IMR-90 (cell line): ENCODE measurements around the gene CAMTA1. TPM values are rescaled to one million over a fixed set of nuclear protein-coding genes. Genes with fewer than 3 reads are reported as not detected.

Experiments
- ATAC-seq: fragments of 200-7000 bp; cut with Tn5 transposase; 2 replicates; pipeline ENCODE4 v1.9.1; 2020; ENCODE audit warnings: low read depth, mild to moderate bottlenecking, moderate library complexity
- BruUV-seq: library from RNA; stranded (reverse); fragments of 400-500 nt; replicated peaks from 2 replicates; lab custom pipeline; 2021; lab: Mats Ljungman, UMichigan
- CTCF ChIA-PET: fragments of 300-600 bp; formaldehyde crosslinking; extraction: SDS; loops from one replicate; lab custom pipeline; 2021; ENCODE audit warnings: antibody characterized with exemption; lab: Yijun Ruan, JAX
- POLR2A ChIA-PET: fragments of 300-600 bp; sonication (Branson Sonifier 250); formaldehyde crosslinking; loops from one replicate; lab custom pipeline; 2022; ENCODE audit warnings: antibody characterized with exemption; ENCODE audit not compliant: unreplicated experiment; lab: Charles Lee
- DNase-seq: peaks from one replicate; pipeline ENCODE4 v3.0.0; 2013
- H2AFZ ChIP-seq: replicated peaks from 2 replicates; pipeline ENCODE3; 2013; ENCODE audit warnings: low read length, mild to moderate bottlenecking; ENCODE audit not compliant: poor library complexity
- H2AK5ac ChIP-seq: 2 replicates; pipeline ENCODE4 v1.6.1; 2013; ENCODE audit warnings: low read depth, low read length, inconsistent platforms
- H2AK9ac ChIP-seq: replicated peaks from 2 replicates; pipeline ENCODE3; 2013; ENCODE audit warnings: mild to moderate bottlenecking, low read depth, low read length, moderate library complexity; ENCODE audit not compliant: poor library complexity
- H2BK120ac ChIP-seq: 2 replicates; pipeline ENCODE4 v1.6.1; 2013; ENCODE audit warnings: low read depth, low read length, inconsistent platforms
- H2BK15ac ChIP-seq: 3 replicates; pipeline ENCODE4 v1.6.1; 2013; ENCODE audit warnings: low read depth, low read length, inconsistent platforms
- H2BK20ac ChIP-seq: 2 replicates; pipeline ENCODE4 v1.6.1; 2013; ENCODE audit warnings: low read depth, mild to moderate bottlenecking, inconsistent platforms, low read length, moderate library complexity
- H2BK5ac ChIP-seq: 2 replicates; pipeline ENCODE4 v1.6.1; 2013; ENCODE audit warnings: mild to moderate bottlenecking, low read depth, low read length, inconsistent platforms; ENCODE audit not compliant: poor library complexity, severe bottlenecking
- H3K14ac ChIP-seq: replicated peaks from 2 replicates; pipeline ENCODE4 v1.6.1; 2013; ENCODE audit warnings: low read depth, low read length, inconsistent platforms
- H3K18ac ChIP-seq: 2 replicates; pipeline ENCODE4 v1.6.1; 2013; ENCODE audit warnings: low read depth, low read length, control low read depth
- H3K23ac ChIP-seq: 2 replicates; pipeline ENCODE4 v1.6.1; 2013; ENCODE audit warnings: low read depth, low read length, inconsistent platforms
- H3K27ac ChIP-seq: 2 replicates; pipeline ENCODE4 v1.5.1; 2013; ENCODE audit warnings: mild to moderate bottlenecking, control low read depth, low read length; ENCODE audit not compliant: insufficient read depth
- H3K27me3 ChIP-seq: 2 replicates; pipeline ENCODE4 v1.6.1; 2013; ENCODE audit warnings: low read length; ENCODE audit not compliant: control insufficient read depth, insufficient read depth
- H3K36me3 ChIP-seq: 2 replicates; pipeline ENCODE4 v1.6.1; 2013; ENCODE audit warnings: low read length, mixed read lengths; ENCODE audit not compliant: control insufficient read depth, insufficient read depth
- H3K4ac ChIP-seq: 2 replicates; pipeline ENCODE4 v1.6.1; 2013; ENCODE audit warnings: low read depth, low read length, inconsistent platforms
- H3K4me1 ChIP-seq: 2 replicates; pipeline ENCODE4 v1.6.1; 2013; ENCODE audit warnings: low read length, mixed read lengths; ENCODE audit not compliant: control insufficient read depth, insufficient read depth
- H3K4me2 ChIP-seq: 2 replicates; pipeline ENCODE4 v1.6.1; 2013; ENCODE audit warnings: low read depth, mild to moderate bottlenecking, control low read depth, low read length, moderate library complexity
- H3K4me3 ChIP-seq: 2 replicates; pipeline ENCODE4 v1.5.1; 2013; ENCODE audit warnings: low read depth, mild to moderate bottlenecking, control low read depth, low read length, moderate library complexity; ENCODE audit not compliant: insufficient read depth
- H3K56ac ChIP-seq: 2 replicates; pipeline ENCODE4 v1.6.1; 2013; ENCODE audit warnings: low read length, inconsistent platforms; ENCODE audit not compliant: insufficient read depth; ENCODE audit errors: extremely low read depth
- H3K79me1 ChIP-seq, 2 experiments: 2 replicates each; pipeline ENCODE4 v1.6.1; 2013; ENCODE audit warnings: low read length in 2 of 2, inconsistent platforms in 1 of 2, low read depth in 1 of 2
- H3K9ac ChIP-seq: 2 replicates; pipeline ENCODE4 v1.6.1; 2013; ENCODE audit warnings: low read depth, low read length, control low read depth
- H3K9me1 ChIP-seq: 2 replicates; pipeline ENCODE4 v1.6.1; 2013; ENCODE audit warnings: low read length, inconsistent platforms; ENCODE audit not compliant: insufficient read depth
- H3K9me3 ChIP-seq: 2 replicates; pipeline ENCODE4 v1.6.1; 2013; ENCODE audit warnings: low read length; ENCODE audit not compliant: control insufficient read depth, insufficient read depth
- H4K20me1 ChIP-seq: 2 replicates; pipeline ENCODE4 v1.6.1; 2013; ENCODE audit warnings: low read length, inconsistent platforms; ENCODE audit not compliant: insufficient read depth
- H4K5ac ChIP-seq: 2 replicates; pipeline ENCODE4 v1.6.1; 2013; ENCODE audit warnings: mild to moderate bottlenecking, low read depth, low read length, control low read depth
- H4K8ac ChIP-seq, 2 experiments: 2 replicates each; pipeline ENCODE4 v1.6.1; 2013; ENCODE audit warnings: low read depth in 2 of 2, low read length in 2 of 2, control low read depth in 1 of 2, inconsistent platforms in 1 of 2
- H4K91ac ChIP-seq: 2 replicates; pipeline ENCODE4 v1.6.1; 2013; ENCODE audit warnings: low read depth, low read length, inconsistent platforms; ENCODE audit not compliant: insufficient read depth
- BHLHE40 ChIP-seq: fragments of 150-350 bp; IDR thresholded peaks from 2 replicates; pipeline ENCODE4 v1.6.1; 2016; ENCODE audit warnings: mild to moderate bottlenecking, low read depth, low read length
- CEBPB ChIP-seq: IDR thresholded peaks from 2 replicates; pipeline ENCODE4 v1.6.1; 2012; ENCODE audit warnings: low read depth, low read length, improper control_type of control experiment
- CHD1 ChIP-seq: IDR thresholded peaks from 2 replicates; pipeline ENCODE4 v1.6.1; 2012; ENCODE audit warnings: low read depth, low read length, improper control_type of control experiment
- FOS ChIP-seq: fragments of 150-350 bp; IDR thresholded peaks from 2 replicates; pipeline ENCODE4 v1.6.1; 2016; ENCODE audit warnings: low read depth, low read length
- MAFK ChIP-seq: IDR thresholded peaks from 2 replicates; pipeline ENCODE4 v1.6.1; 2012; ENCODE audit warnings: low read depth, low read length, improper control_type of control experiment
- MAZ ChIP-seq: IDR thresholded peaks from 2 replicates; pipeline ENCODE4 v1.6.1; 2012; ENCODE audit warnings: low read depth, mild to moderate bottlenecking, low read length, improper control_type of control experiment, moderate library complexity, borderline replicate concordance
- MXI1 ChIP-seq: IDR thresholded peaks from 2 replicates; pipeline ENCODE4 v1.6.1; 2012; ENCODE audit warnings: low read depth, mild to moderate bottlenecking, low read length, moderate library complexity, borderline replicate concordance
- NFE2L2 ChIP-seq: fragments of 150-350 bp; IDR thresholded peaks from 2 replicates; pipeline ENCODE4 v1.6.1; 2016; ENCODE audit warnings: low read depth, mild to moderate bottlenecking, low read length
- POLR2A ChIP-seq: IDR thresholded peaks from 2 replicates; pipeline ENCODE4 v1.6.1; 2012; ENCODE audit warnings: mild to moderate bottlenecking, low read depth, low read length
- RCOR1 ChIP-seq: IDR thresholded peaks from 2 replicates; pipeline ENCODE4 v1.6.1; 2012; ENCODE audit warnings: mild to moderate bottlenecking, low read length, improper control_type of control experiment; ENCODE audit not compliant: insufficient replicate concordance
- RFX5 ChIP-seq: IDR thresholded peaks from 2 replicates; pipeline ENCODE4 v1.8.0; 2012; ENCODE audit warnings: low read depth, mild to moderate bottlenecking, low read length, moderate library complexity
- WGBS, 2 experiments: methylation state at CpG; one replicate each; pipeline versions ENCODE4 v1.1.5 to v1.1.7; 2013; ENCODE audit warnings: missing lambda C conversion rate in 2 of 2; ENCODE audit not compliant: insufficient read length in 1 of 2; ENCODE audit errors: extremely low coverage in 2 of 2; 5-methylcytosine and 5-hydroxymethylcytosine counted together
- dilution Hi-C: fragments of 300-500 bp; cut with HindIII; formaldehyde crosslinking; loops from one replicate; pipeline ENCODE4 v1.14.3; 2018; ENCODE audit warnings: low sequenced_read_pairs; ENCODE audit not compliant: unreplicated experiment
- in situ Hi-C: fragments of 300-500 bp; cut with MboI; formaldehyde crosslinking; loops from 3 replicates; pipeline ENCODE4 v1.14.3; 2019; ENCODE audit warnings: low sequenced_read_pairs, inconsistent platforms, mixed read lengths
- intact Hi-C: fragments of 100-400 bp; cut with micrococcal nuclease; formaldehyde crosslinking; loops from 2 replicates; pipeline ENCODE4 v1.10.0; 2022
- polyA plus RNA-seq, 3 experiments: library from polyadenylated mRNA; depleted of rRNA; stranded (reverse); fragments of >200 nt; gene quantifications; 2 replicates each; pipeline ENCODE4 v1.2.3, GENCODE V29; 2012; ENCODE audit warnings: low replicate concordance in 1 of 3
- total RNA-seq: library from RNA; depleted of rRNA; stranded (reverse); fragments of >200 nt; gene quantifications from 2 replicates; pipeline ENCODE4 v1.2.3, GENCODE V29; 2012
- TF ChIP-seq, protein P1 (sequence below): fragments of 150-350 bp; IDR thresholded peaks from 2 replicates; pipeline ENCODE4 v1.6.1; 2017; ENCODE audit warnings: mild to moderate bottlenecking, antibody characterized with exemption, low read length, low read depth
- TF ChIP-seq, protein P2 (sequence below): fragments of 150-350 bp; IDR thresholded peaks from 2 replicates; pipeline ENCODE4 v1.6.1; 2016; ENCODE audit warnings: low read depth, mild to moderate bottlenecking, low read length, moderate library complexity, borderline replicate concordance

Gene CAMTA1
- total and polyA plus RNA-seq, 2 of the 4 experiments (the other 2 are of a cell fraction), result 35.5 to 74.3 TPM

DNA sequence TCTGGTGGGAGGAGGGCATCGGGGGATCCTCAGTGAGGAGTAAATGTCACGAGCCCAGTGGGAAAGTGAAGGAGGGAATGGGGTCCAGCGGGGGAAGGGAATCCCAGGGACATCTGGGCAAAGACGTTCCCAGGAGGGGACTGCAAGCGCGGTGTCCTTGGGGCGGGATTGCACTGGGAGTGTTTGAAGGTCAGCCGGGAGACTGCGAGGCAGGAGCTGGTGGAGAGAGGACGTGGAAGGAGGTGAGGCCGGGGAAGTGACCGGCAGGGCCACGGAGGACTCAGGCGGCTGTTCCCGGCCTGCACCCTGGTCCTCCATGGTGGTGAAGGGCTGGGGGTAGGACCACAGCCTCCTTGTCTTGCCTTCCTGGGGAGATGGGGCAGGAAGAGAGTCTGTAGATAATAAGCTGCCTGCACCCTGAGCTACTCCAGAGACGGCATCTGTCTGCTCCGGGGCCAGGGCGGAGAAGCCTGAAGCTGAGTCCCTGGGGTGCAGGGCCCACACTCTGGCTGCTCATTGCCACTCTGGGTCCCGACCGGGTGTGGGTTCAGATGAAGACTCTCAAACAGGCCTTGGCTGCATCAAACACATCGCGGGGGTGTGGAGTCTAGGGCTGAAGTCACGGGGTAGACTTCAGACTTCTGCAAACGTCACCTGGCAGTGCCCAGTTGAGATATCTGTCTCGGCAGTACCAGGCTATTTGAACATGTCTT, 264.8 kb downstream of the CAMTA1 start:
- in situ Hi-C loops, result no loop called here
- H3K56ac ChIP-seq, result no peak overlapping the region

More for the DNA sequence above, 264.8 kb downstream of the CAMTA1 start:
- H3K79me1 ChIP-seq, result no peaks in the 10 kb centered on the region
- peaks cover 2% of the 10 kb centered on the region for H3K9me3 ChIP-seq
- H3K4ac ChIP-seq, result no peak overlapping the region
- no peak overlapping the region for H3K14ac ChIP-seq
- no peak overlapping the region for H3K9ac ChIP-seq
- H3K4me2 ChIP-seq, result no peak overlapping the region
- H4K91ac ChIP-seq, result no peak overlapping the region
- H3K9me1 ChIP-seq, result no peaks in the 10 kb centered on the region
- H4K20me1 ChIP-seq, result no peaks in the 10 kb centered on the region
- H2AK5ac ChIP-seq, result no peak overlapping the region
- H2AK9ac ChIP-seq, result no peak overlapping the region
- H2AFZ ChIP-seq, result no peak overlapping the region
- no peak overlapping the region for H2BK15ac ChIP-seq
- peaks cover 25% of the 10 kb centered on the region for H3K27me3 ChIP-seq
- H3K4me1 ChIP-seq, result no peaks in the 10 kb centered on the region
- H3K36me3 ChIP-seq, result no peaks in the 10 kb centered on the region
- H2BK5ac ChIP-seq, result no peak overlapping the region
- intact Hi-C loops, result no loop called here
- DNase-seq, result no peak
- H2BK20ac ChIP-seq, result no peak overlapping the region
- ChIA-PET POLR2A (no interaction called here), CTCF (no interaction called here)
- 69% methylated on average over 12 of the region's 25 CpGs; no CpG with 5 or more reads in 1 of the 2 experiments for WGBS, 2 experiments
- H4K5ac ChIP-seq, result no peak overlapping the region
- no peak overlapping the region for H2BK120ac ChIP-seq
- no peak for ATAC-seq
- no peak for TF ChIP-seq MXI1
- no peak for TF ChIP-seq RFX5
- TF ChIP-seq BHLHE40, result no peak
- TF ChIP-seq CEBPB, result no peak
- TF ChIP-seq, protein P1, sequence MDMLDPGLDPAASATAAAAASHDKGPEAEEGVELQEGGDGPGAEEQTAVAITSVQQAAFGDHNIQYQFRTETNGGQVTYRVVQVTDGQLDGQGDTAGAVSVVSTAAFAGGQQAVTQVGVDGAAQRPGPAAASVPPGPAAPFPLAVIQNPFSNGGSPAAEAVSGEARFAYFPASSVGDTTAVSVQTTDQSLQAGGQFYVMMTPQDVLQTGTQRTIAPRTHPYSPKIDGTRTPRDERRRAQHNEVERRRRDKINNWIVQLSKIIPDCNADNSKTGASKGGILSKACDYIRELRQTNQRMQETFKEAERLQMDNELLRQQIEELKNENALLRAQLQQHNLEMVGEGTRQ, result no peak
- TF ChIP-seq POLR2A, result no peak
- no peak for TF ChIP-seq NFE2L2
- TF ChIP-seq, protein P2, sequence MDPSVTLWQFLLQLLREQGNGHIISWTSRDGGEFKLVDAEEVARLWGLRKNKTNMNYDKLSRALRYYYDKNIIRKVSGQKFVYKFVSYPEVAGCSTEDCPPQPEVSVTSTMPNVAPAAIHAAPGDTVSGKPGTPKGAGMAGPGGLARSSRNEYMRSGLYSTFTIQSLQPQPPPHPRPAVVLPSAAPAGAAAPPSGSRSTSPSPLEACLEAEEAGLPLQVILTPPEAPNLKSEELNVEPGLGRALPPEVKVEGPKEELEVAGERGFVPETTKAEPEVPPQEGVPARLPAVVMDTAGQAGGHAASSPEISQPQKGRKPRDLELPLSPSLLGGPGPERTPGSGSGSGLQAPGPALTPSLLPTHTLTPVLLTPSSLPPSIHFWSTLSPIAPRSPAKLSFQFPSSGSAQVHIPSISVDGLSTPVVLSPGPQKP, result no peak
- no peak for TF ChIP-seq CHD1
- TF ChIP-seq RCOR1, result no peak
- TF ChIP-seq MAZ, result no peak
- TF ChIP-seq MAFK, result no peak
- TF ChIP-seq FOS, result no peak
- no TSS peak for BruUV-seq
- no peak overlapping the region for H3K4me3 ChIP-seq
- H3K23ac ChIP-seq, result no peak overlapping the region
- dilution Hi-C loops, result no loop called here
- no peak overlapping the region for H3K18ac ChIP-seq
- no peak overlapping the region for H3K27ac ChIP-seq
- no peak overlapping the region for H4K8ac ChIP-seq
